Mesenchymal stem cell (in vitro differentiated cells and primary cell): ENCODE results near the gene AMIGO1.

Source experiments
- DNase-seq: peaks from one replicate; pipeline ENCODE4 v3.0.0-alpha.2; 2013
- H2AFZ ChIP-seq: one replicate; pipeline ENCODE4 v1.6.1; 2013; ENCODE audit warnings: low read depth, mild to moderate bottlenecking, control low read depth, inconsistent platforms, low read length, moderate library complexity
- H2AK5ac ChIP-seq: 2 replicates; pipeline ENCODE4 v1.6.1; 2013; ENCODE audit warnings: low read length, moderate library complexity, mild to moderate bottlenecking, inconsistent platforms; ENCODE audit not compliant: severe bottlenecking
- H2BK120ac ChIP-seq: one replicate; pipeline ENCODE4 v1.6.1; 2013; ENCODE audit warnings: low read depth, mild to moderate bottlenecking, inconsistent platforms, low read length, moderate library complexity
- H2BK12ac ChIP-seq, 2 experiments: one replicate each; pipeline ENCODE4 v1.6.1; 2013; ENCODE audit warnings: inconsistent platforms in 2 of 2, low read length in 2 of 2, mild to moderate bottlenecking in 2 of 2, moderate library complexity in 2 of 2, control low read depth in 1 of 2
- H2BK15ac ChIP-seq: one replicate; pipeline ENCODE4 v1.6.1; 2013; ENCODE audit warnings: mild to moderate bottlenecking, low read depth, inconsistent platforms; ENCODE audit not compliant: poor library complexity, severe bottlenecking
- H2BK5ac ChIP-seq: 2 replicates; pipeline ENCODE4 v1.6.1; 2013; ENCODE audit warnings: low read depth, mild to moderate bottlenecking, low read length, control low read depth, inconsistent platforms; ENCODE audit not compliant: poor library complexity, severe bottlenecking
- H3K14ac ChIP-seq, 2 experiments: one replicate each; pipeline ENCODE4 v1.6.1; 2013; ENCODE audit warnings: inconsistent platforms in 2 of 2, low read length in 2 of 2, control low read depth in 1 of 2, mild to moderate bottlenecking in 1 of 2, moderate library complexity in 1 of 2
- H3K18ac ChIP-seq, 2 experiments: one replicate each; pipeline ENCODE4 v1.6.1; 2013; ENCODE audit warnings: inconsistent platforms in 2 of 2, low read length in 2 of 2, control low read depth in 1 of 2, low read depth in 1 of 2, mild to moderate bottlenecking in 1 of 2
- H3K23ac ChIP-seq, 2 experiments: one replicate each; pipeline ENCODE4 v1.6.1; 2013; ENCODE audit warnings: inconsistent platforms in 2 of 2, low read length in 2 of 2, mild to moderate bottlenecking in 2 of 2, moderate library complexity in 2 of 2, control low read depth in 1 of 2
- H3K27ac ChIP-seq: 2 replicates; pipeline ENCODE4 v1.5.1; 2013; ENCODE audit warnings: mild to moderate bottlenecking, moderate library complexity, low read length, control low read depth, inconsistent platforms; ENCODE audit not compliant: poor library complexity, severe bottlenecking
- H3K27me3 ChIP-seq, 2 experiments: 2 replicates each; pipeline versions ENCODE4 v1.6.1 to v1.7.0; 2013; ENCODE audit warnings: low read length in 2 of 2, mild to moderate bottlenecking in 2 of 2, moderate library complexity in 2 of 2, control low read depth in 1 of 2, inconsistent platforms in 1 of 2; ENCODE audit not compliant: control insufficient read depth in 1 of 2, insufficient read depth in 1 of 2
- H3K36me3 ChIP-seq, 2 experiments: 2 replicates each; pipeline versions ENCODE4 v1.6.1 to v1.7.0; 2013; ENCODE audit warnings: low read length in 2 of 2, control low read depth in 1 of 2, inconsistent platforms in 1 of 2, low read depth in 1 of 2, mild to moderate bottlenecking in 1 of 2; ENCODE audit not compliant: insufficient read depth in 2 of 2, control insufficient read depth in 1 of 2
- H3K4ac ChIP-seq, 2 experiments: one replicate each; pipeline ENCODE4 v1.6.1; 2013; ENCODE audit warnings: inconsistent platforms in 2 of 2, low read length in 2 of 2, mild to moderate bottlenecking in 2 of 2, moderate library complexity in 2 of 2, control low read depth in 1 of 2, low read depth in 1 of 2
- H3K4me1 ChIP-seq: 2 replicates; pipeline ENCODE4 v1.6.1; 2013; ENCODE audit warnings: low read depth, low read length, control low read depth; ENCODE audit not compliant: control insufficient read depth, insufficient read depth
- H3K4me2 ChIP-seq: 2 replicates; pipeline ENCODE4 v1.6.1; 2013; ENCODE audit warnings: low read length, mild to moderate bottlenecking, inconsistent platforms; ENCODE audit not compliant: poor library complexity, severe bottlenecking
- H3K4me3 ChIP-seq, 2 experiments: 2 replicates each; pipeline versions ENCODE4 v1.5.1 to v1.7.0; 2013; ENCODE audit warnings: low read length in 2 of 2, mild to moderate bottlenecking in 2 of 2, control low read depth in 1 of 2, low read depth in 1 of 2; ENCODE audit not compliant: insufficient read depth in 1 of 2
- H3K79me1 ChIP-seq: replicated peaks from 2 replicates; pipeline ENCODE4 v1.6.1; 2013; ENCODE audit warnings: mild to moderate bottlenecking, control low read depth, low read length, inconsistent platforms; ENCODE audit not compliant: poor library complexity, severe bottlenecking
- H3K9ac ChIP-seq: 2 replicates; pipeline ENCODE4 v1.7.0; 2013; ENCODE audit warnings: mild to moderate bottlenecking, low read length, moderate library complexity
- H3K9me3 ChIP-seq: 2 replicates; pipeline ENCODE4 v1.7.0; 2013; ENCODE audit warnings: mild to moderate bottlenecking, low read length; ENCODE audit not compliant: control insufficient read depth
- H4K8ac ChIP-seq: one replicate; pipeline ENCODE4 v1.6.1; 2013; ENCODE audit warnings: inconsistent platforms, mild to moderate bottlenecking, low read length, moderate library complexity
- H4K91ac ChIP-seq: one replicate; pipeline ENCODE4 v1.6.1; 2013; ENCODE audit warnings: mild to moderate bottlenecking, low read length, inconsistent platforms
- WGBS: methylation state at CpG from one replicate; pipeline ENCODE4 v1.1.7; 2013; ENCODE audit warnings: mixed read lengths; 5-methylcytosine and 5-hydroxymethylcytosine counted together

AMIGO1 gene

GRCh38 chr1:109468061-109468460 is 41.5 kb downstream of the AMIGO1 start:
- no peak overlapping the region for H2BK15ac ChIP-seq
- no peak overlapping the region for H4K91ac ChIP-seq
- H2AFZ ChIP-seq, result no peak overlapping the region
- 96% methylated on average over 1 of the region's 1 CpG for WGBS
- no peaks in the 10 kb centered on the region for H3K9me3 ChIP-seq
- no peak overlapping the region for H3K23ac ChIP-seq
- no peak overlapping the region for H2BK120ac ChIP-seq
- H3K4me2 ChIP-seq, result no peak overlapping the region
- no peak overlapping the region for H2BK5ac ChIP-seq
- no peak for DNase-seq
- no peak overlapping the region for H3K18ac ChIP-seq
- H4K8ac ChIP-seq, result no peak overlapping the region
- H3K9ac ChIP-seq, result peak overlapping the region; percentile 72
- H3K27ac ChIP-seq, result no peak overlapping the region
- no peaks in the 10 kb centered on the region for H3K79me1 ChIP-seq
- H3K4ac ChIP-seq, result no peak overlapping the region
- H3K27me3 ChIP-seq, result peaks cover 0 to 86% of the 10 kb centered on the region in 2 experiments
- no peak overlapping the region for H2BK12ac ChIP-seq
- H3K4me1 ChIP-seq, result peaks cover 9% of the 10 kb centered on the region
- no peak overlapping the region for H3K14ac ChIP-seq
- H3K36me3 ChIP-seq, result no peaks in the 10 kb centered on the region
- H2AK5ac ChIP-seq, result no peak overlapping the region
- peak overlapping the region in 1 of 2 experiments; percentile 78 for H3K4me3 ChIP-seq

GRCh38 chr1:109467301-109467777 is 42.2 kb downstream of the AMIGO1 start:
- no peak overlapping the region for H2BK15ac ChIP-seq
- H3K36me3 ChIP-seq, result no peaks in the 10 kb centered on the region
- H3K4me2 ChIP-seq, result no peak overlapping the region
- DNase-seq, result no peak
- H3K14ac ChIP-seq, result no peak overlapping the region
- no peak overlapping the region for H2BK120ac ChIP-seq
- H3K18ac ChIP-seq, result no peak overlapping the region
- H3K27me3 ChIP-seq, result peaks cover 0 to 83% of the 10 kb centered on the region in 2 experiments
- 24% methylated on average over 13 of the region's 23 CpGs for WGBS
- no peak overlapping the region for H3K4ac ChIP-seq
- no peak overlapping the region for H2BK5ac ChIP-seq
- no peak overlapping the region for H4K91ac ChIP-seq
- peak overlapping the region in 1 of 2 experiments; percentile 78 for H3K4me3 ChIP-seq
- peaks cover 9% of the 10 kb centered on the region for H3K4me1 ChIP-seq
- no peak overlapping the region for H3K27ac ChIP-seq
- H2AFZ ChIP-seq, result no peak overlapping the region
- no peak overlapping the region for H2AK5ac ChIP-seq
- H3K9me3 ChIP-seq, result no peaks in the 10 kb centered on the region
- H3K9ac ChIP-seq, result peak overlapping the region; percentile 72
- no peak overlapping the region for H4K8ac ChIP-seq
- no peak overlapping the region for H2BK12ac ChIP-seq
- H3K79me1 ChIP-seq, result no peaks in the 10 kb centered on the region
- H3K23ac ChIP-seq, result no peak overlapping the region

DNA sequence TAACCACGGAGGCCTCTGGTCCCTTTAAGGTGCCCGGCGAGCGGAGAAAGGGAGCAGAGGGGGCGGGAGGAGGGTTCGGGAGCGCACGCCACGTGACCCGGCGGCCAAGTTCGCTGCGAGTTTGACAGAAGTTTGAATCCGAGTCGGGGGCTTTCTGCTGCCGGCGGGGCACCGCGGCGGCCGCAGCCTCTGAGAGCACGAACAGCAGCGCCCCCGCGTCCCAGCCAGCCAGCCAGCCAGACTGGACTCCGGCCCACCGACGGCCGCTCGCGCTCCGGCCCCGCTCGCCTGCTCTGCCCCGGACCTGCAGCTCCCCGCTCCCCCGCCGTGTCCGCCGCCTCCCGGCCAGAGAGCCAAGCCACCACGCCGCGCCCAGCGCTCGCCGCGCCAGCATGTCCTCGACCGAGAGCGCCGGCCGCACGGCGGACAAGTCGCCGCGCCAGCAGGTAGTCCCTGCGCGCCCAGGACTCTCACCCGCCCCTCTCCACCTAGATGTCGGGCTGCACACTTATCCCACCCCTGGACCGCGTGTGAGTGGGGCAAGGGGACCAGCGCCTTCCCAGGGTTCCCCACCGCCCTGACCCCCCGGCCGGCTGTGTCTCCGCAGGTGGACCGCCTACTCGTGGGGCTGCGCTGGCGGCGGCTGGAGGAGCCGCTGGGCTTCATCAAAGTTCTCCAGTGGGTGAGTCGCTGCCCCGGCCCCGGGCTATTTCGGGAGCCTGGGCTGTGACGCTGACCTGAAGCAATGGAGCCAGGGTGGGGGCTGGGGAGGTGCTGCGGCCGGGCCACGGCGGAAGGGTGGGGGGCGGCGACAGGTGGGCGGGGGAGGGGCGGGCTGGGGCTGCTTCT is 42.9 kb downstream of the AMIGO1 start, which contains the start of gene SYPL2:
SYPL2 (plus strand) TSS at position 95 of the 849 bp plus-strand sequence; CDS start at position 393, 298 bp downstream.
- Histone ChIP-seq H3K9ac (peak within 1 kb of the TSS; percentile 93), H2BK120ac (no peak within 1 kb of the TSS), H3K4me1 (peaks cover 9% of the 10 kb centered on the region), H3K23ac (no peak within 1 kb of the TSS), H2AK5ac (no peak within 1 kb of the TSS), H3K4me2 (peak within 1 kb of the TSS; percentile 76), H4K8ac (no peak within 1 kb of the TSS), H3K4me3 (peak within 1 kb of the TSS; percentile 57 to 85), H4K91ac (no peak within 1 kb of the TSS), H3K14ac (no peak within 1 kb of the TSS), H2AFZ (peak within 1 kb of the TSS; percentile 90), H3K4ac (no peak within 1 kb of the TSS), H3K27me3 (peaks cover 0 to 76% of the 10 kb centered on the region in 2 experiments), H3K27ac (no peak within 1 kb of the TSS), H3K9me3 (no peaks in the 10 kb centered on the region), H2BK12ac (no peak within 1 kb of the TSS), H3K18ac (peak within 1 kb of the TSS; percentile 30 to 91), H2BK5ac (no peak within 1 kb of the TSS), H3K79me1 (no peaks in the 10 kb centered on the region), H3K36me3 (no peaks in the 10 kb centered on the region), H2BK15ac (peak within 1 kb of the TSS; percentile 2)
- peak; percentile 30 for DNase-seq
- under 1% methylated on average over 64 of the region's 88 CpGs for WGBS

- no peak overlapping the region for H4K8ac ChIP-seq
- no peak overlapping the region for H2BK120ac ChIP-seq
- H3K9ac ChIP-seq, result peak overlapping the region; percentile 93
- peak overlapping the region; percentile 76 for H3K4me2 ChIP-seq
- H3K9me3 ChIP-seq, result no peaks in the 10 kb centered on the region
- no peak overlapping the region for H3K23ac ChIP-seq
- H2BK12ac ChIP-seq, result no peak overlapping the region
- no peak overlapping the region for H3K14ac ChIP-seq
- H3K4me3 ChIP-seq, result peak overlapping the region; percentile 57 to 85
- H3K18ac ChIP-seq, result peak overlapping the region in 1 of 2 experiments; percentile 11
- H3K4me1 ChIP-seq, result peaks cover 9% of the 10 kb centered on the region
- WGBS, result 7% methylated on average over 20 of the region's 24 CpGs
- H2BK5ac ChIP-seq, result no peak overlapping the region
- H2AK5ac ChIP-seq, result no peak overlapping the region
- peaks cover 0 to 76% of the 10 kb centered on the region in 2 experiments for H3K27me3 ChIP-seq
- H3K36me3 ChIP-seq, result no peaks in the 10 kb centered on the region
- no peak for DNase-seq
- H3K27ac ChIP-seq, result no peak overlapping the region
- peak overlapping the region; percentile 90 for H2AFZ ChIP-seq
- H3K4ac ChIP-seq, result no peak overlapping the region
- peak overlapping the region; percentile 2 for H2BK15ac ChIP-seq
- H3K79me1 ChIP-seq, result no peaks in the 10 kb centered on the region
- no peak overlapping the region for H4K91ac ChIP-seq
These were observed 43.4 kb downstream of the AMIGO1 start for GRCh38 chr1:109466125-109466451.
